Measurements from ENCODE around the gene FRYL. TPM values are rescaled to one million over a fixed set of nuclear protein-coding genes. Genes with fewer than 3 reads are reported as not detected.
"Not testable (repeated sequence)": the region's sequence is repeated elsewhere in the genome, so short reads cannot be mapped to it uniquely, and the experiment has no call there.

The FRYL gene
- total RNA-seq, 1 donor from 2014 or later, result 31.8 TPM

DNA sequence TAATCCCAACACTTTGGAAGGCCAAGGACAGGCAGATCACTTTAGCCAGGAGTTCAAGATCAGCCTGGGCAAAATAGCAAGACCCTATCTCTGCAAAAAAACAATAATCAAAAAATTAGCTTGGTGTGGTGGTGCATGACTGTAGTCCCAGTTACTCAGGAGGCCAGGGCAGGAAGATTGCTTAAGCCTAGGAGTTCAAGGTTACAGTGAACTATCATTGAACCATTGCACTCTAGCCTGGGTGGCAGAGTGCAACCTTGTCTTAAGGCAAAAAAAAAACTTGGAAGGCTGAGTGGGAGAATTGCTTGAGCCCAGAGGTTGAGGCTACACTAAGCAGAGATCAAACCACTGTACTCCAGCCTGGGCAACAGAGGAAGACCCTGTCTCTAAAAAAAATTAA lies 5.2 kb upstream of the FRYL start:
- ATAC-seq, result no peak

DNA sequence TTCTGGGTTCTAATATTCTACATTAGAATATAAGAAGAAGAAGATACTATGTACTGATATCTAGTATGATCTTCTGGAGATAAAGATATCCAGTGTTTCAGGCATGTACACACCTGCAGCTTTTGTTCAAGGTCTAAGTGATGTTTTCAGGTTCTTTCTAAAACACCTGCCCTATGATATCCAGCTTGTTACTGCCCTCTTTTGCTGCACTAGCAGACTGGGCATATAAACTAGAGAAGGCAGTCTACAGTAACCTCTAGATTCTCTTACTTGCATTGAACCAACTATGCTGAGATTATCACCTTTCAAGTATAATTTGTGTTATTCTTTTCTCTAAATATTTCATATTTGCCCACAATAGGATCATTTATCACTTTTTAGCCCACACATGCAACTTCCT lies 1.9 kb upstream of the FRYL start:
- no peak for ATAC-seq

DNA sequence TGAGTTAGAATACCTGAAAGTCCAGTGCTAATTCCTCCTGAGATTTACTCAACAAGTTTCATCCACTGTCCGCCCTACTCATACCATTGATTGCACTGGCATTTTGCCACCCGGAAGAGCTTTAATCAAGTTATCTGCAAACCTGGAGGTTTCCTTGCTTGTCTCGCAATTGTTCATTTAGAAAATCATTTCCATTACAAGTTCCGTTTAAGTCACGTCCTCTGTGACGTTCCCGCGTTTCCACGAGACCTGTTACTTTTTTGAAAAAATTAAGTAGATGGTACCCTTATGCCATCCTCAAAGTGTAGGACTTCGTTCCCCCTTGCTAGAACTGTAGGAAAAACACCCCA lies 761 bp upstream of the FRYL start:
- no peak for ATAC-seq

DNA sequence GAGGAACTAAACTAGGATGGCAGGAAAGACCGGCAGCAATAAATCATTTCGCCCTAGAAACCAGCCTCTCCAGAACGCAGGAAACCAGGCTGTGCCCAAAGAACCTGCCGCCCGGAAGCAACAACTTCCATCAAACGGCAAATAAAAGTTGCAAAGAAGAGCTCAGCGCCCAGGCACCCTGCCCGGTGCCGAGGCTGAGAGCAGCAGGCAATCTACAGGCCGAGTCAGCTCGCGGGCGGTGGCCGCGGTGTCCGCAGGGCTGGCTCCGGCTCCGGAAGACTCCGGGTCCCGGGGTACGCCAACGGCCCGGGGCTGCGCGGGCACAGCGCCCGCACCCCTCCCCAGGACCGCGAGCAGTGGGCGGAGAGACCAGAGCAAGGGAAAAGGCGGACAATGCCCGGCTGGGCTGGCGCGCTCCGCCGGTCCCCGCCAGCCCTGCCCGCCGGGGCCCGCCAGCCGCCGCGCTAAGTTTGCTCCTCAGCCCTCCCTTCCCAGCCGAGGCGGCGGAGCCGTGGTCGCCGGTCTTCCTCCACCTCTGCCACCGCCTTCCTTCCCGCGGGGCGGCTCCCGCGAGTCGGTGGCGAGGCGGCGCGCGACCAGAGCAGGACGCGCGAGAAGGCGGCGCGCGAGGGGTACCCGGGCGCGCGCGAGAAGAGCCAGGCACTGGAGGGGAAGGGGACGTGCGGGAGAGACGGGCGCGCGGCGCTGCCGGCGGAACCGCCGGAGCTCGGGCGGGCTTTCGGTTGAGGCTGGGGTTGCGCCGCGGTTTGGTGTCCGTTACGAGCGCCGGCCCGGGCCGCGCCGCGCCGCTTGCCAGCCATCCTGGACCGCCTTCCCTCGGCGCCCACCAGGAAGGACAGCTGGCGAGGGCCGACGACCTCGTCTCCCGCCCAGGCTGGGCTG lies 733 bp downstream of the FRYL start:
- peak; percentile 62 for ATAC-seq

DNA sequence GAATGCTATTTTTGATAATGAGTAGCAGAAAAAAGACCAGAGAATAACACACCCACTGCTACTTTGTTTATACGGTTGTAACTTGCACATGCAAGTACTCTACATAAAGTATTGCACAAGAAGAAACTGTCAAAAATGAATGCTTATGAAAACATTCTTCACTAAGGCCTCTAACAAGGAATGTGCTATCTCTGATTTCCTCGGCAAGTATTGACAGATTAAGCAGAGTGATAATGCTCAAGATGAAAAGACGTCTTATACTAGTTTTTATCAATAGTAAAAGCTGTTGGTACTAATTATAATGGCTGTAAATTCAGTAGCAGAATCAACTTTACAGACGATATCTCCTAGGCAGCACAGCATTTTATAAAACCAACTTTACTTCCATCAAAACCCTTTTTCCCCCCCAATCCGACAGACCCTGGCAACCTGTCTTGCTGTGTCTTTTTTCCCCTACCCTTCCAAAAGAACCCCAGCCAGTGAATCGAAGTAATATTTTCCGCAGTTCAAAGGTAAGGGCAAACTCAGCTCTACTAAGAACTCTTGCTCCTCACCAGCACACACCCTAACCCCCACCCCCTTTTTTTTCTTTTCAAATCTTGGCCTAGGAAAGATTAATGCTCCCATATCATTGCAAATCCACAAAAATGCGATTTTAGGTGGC lies 1.5 kb downstream of the FRYL start:
- no peak for ATAC-seq

DNA sequence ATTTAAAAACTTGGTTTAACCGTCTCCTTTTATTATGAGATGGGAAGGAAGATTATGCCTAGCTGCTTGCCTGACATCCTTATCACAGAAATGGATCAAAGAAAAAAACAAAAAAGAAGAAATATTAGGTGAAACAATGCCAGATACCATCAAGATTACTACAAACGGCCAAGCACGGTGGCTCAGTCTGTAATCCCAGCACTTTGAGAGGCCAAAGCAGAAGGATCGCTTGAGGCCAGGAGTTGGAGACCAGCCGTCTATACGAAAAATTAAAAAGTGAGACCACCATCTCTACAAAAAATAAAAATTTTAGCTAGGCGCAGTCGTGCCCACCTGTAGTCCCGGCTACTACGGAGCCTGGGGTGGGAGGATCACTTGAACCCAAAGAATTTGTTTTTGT lies 2.3 kb downstream of the FRYL start:
- no peak for ATAC-seq

GRCh38 chr4:48774760-48775710 lies 5.0 kb downstream of the FRYL start:
- no peak for ATAC-seq

- ATAC-seq, result no peak
Measured at GRCh38 chr4:48772556-48772955, 7.5 kb downstream of the FRYL start.

GRCh38 chr4:48767055-48767929 lies 12.8 kb downstream of the FRYL start:
- ATAC-seq, result no peak

DNA sequence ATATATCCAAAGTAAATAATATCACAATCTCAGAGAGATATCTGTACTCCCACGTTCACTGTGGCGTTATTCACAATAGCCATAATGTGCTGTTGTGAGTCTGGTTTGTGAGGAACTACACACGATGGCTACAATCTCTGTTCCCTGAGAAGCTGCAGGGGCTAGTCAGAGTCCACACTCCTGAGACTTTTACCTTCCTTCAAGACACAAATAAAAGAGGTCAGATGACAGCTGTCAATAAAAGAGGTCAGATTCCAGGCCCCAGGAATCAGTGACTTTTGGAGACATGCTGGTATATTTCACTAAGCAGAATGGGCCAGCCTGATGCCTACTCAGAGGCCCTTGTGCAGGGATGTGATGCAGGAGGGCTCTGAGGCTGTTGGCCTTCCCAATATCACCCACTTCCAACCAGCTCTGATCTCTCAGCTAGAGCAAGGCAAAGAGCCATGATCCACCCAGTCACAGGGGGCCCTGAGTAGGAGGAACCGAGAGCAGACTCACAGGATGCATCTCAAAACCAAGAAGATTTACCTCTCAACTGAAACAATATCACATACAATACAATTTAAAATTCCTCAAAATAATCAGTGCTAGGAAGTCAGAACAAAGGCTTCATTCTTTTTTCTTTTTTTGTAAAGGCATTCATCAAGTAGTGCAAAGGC lies 13.8 kb downstream of the FRYL start:
- ATAC-seq, result no peak

GRCh38 chr4:48762408-48762807 lies 17.7 kb downstream of the FRYL start:
- ATAC-seq, result no peak

DNA sequence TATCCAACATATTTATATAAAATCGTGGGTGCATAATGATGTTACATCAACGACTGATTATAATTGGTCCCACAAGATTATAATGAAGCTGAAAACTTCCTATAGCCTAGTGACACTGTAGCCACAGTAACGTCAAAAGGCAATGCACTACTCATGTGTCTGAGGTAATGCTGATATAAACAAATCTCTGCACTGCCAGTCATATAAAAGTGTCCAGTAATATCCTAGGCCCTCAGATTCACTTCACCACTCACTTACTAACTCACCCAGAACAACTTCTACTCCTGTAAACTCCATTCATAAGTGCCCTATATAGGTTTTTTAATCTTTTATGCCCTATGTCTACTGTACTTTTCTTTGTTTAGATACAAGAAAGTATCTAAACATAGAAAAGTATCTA lies 18.8 kb downstream of the FRYL start:
- ATAC-seq, result no peak

- ATAC-seq, result not testable (repeated sequence)
Measured at GRCh38 chr4:48758703-48759102, 21.4 kb downstream of the FRYL start.

DNA sequence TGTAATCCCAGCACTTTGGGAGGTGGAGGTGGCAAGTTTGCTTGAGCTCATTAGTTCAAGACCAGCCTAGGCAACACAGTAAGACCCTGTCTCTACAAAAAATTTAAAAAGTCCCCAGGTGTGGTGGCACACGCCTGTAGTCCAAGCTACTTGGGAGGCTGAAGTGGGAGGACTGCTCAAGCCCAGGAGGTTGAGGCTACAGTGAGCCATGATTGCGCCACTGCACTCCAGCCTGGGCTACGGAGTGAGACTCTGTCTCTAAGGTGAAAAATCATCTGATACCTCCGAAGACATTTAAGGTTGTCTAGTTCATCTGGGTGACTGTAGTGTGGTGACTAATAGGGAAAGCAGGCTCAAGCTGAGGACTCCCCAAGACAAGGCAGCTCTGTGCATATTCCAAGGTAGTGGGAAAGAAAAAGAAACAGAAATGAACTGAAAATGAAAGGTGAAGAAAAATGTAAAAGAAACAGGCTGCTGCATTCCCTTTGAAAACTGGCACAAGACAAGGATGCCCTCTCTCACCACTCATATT lies 23.3 kb downstream of the FRYL start:
- peak; percentile 69 for ATAC-seq

GRCh38 chr4:48755281-48755680 lies 24.8 kb downstream of the FRYL start:
- ATAC-seq, result no peak

GRCh38 chr4:48753159-48753558 lies 26.9 kb downstream of the FRYL start:
- no peak for ATAC-seq

DNA sequence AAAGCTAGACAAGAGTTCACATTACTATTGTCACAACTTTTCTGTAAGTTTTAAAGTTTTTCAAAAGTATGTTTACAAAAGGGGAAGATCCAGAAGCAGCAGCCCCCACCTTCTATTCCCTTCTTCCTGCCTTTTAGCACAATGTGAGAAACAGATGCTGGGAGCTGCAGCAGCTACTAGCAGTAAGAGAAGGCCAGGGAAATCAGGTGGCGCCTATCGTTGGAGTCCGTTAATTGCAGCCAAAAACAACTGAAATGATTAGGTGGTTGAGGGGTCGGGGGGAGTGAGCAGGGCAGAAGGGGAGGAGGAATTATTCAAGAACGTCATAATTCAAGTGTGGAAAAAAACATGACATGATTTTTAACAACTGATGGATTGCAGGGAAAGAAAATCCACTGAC lies 27.4 kb downstream of the FRYL start:
- no peak for ATAC-seq

GRCh38 chr4:48752246-48752645 lies 27.8 kb downstream of the FRYL start:
- no peak for ATAC-seq

- ATAC-seq, result no peak
Measured at GRCh38 chr4:48748949-48749596, 31.0 kb downstream of the FRYL start.

DNA sequence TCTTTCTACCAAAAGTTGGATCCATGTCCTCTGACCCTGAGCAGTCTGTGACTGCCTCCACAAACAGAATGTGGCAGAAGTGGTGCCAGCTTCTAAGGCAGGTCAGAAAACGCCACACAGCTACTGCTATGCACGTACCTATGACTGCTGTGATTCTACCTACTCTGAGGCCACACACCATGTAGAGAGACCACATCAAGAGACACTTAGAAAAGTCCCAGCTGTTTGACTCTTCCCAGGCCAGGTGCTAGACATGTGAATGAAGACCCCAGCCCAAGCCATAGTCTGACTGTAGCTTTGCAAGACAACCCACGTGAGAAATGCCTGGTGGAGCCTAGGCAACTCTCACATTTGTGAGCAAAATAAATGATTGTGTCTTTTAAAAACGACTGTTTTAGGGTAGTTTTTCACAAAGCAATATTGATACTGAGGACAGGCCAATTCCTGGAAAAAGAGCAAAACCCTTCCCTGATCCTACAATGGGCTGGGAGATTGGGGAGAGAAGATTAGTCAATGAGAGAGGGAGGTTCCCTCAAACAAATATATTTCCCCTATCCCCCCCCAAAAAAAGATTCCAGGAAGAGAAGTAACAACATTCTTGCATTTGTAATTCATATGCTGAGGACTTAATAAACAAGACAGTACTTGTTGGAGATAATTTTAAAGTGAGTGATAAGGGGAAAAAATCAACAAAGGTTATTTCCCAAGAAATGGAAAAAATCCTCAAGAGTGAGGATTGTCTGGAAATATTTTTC lies 33.3 kb downstream of the FRYL start:
- no peak for ATAC-seq

Data from esophagus mucosa (tissue), 1 donor.